Inflammatory macrophage treated with lipopolysaccharide for 1 hour (primary cell): ENCODE results near the gene SCGB3A1.

Experiments
- DNase-seq, 2 donors: peaks; one replicate each; pipeline ENCODE4 v3.0.0-alpha.2; 2020 to 2022

The SCGB3A1 gene

DNA sequence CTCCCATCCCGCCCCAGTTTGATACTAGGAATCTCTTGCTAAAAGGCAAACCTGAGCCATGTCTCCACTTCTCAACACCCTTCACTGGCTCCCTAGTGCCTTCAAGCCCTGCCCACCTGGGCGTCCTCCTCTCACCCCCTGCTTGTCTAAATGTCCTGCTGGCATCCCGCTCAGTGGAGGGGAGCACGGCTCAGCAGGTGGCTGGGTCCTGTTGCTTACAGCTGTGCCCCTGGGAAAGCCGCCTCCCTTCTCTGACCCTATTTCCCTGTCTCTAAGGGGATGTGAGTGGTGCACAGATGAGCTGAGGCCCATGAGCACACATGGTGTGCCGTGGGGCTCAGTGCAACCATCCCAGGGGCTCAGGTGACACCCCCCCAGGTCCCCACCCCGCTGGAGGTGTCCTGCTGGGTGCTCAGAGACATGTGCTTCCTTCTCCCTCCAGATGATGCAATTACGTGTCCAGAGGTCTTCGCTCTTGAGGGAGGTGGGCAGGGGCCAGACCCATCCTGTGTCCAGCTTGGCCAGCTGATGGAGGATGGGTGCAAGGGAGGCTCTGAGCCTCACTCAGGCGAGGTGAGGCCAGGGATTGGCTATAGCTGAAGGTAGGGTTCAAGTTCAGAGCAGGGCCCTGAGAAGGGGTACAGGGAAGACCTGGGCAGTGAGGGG, 34.0 kb upstream of the SCGB3A1 start:
- DNase-seq = no peak

DNA sequence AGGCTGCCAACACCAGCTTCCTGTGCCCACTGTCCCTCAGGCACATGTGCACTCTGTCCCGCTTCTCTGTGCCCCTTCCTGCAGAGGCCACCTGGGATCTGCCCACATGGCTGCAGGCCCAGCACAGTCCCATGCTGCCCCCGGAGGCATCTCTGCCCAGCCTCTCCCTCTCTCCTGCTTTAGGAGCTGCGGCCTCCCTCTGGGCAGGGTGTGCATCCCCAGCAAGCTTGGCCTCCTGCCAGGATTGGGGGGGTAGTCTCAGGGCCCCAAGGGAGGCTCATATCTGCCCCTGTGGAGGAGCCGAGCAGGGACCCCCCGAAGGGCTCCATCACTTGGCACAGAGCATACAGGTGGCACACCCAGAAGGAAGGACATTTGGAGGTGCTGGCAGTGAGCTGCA, 33.3 kb upstream of the SCGB3A1 start:
- DNase-seq = no peak

DNA sequence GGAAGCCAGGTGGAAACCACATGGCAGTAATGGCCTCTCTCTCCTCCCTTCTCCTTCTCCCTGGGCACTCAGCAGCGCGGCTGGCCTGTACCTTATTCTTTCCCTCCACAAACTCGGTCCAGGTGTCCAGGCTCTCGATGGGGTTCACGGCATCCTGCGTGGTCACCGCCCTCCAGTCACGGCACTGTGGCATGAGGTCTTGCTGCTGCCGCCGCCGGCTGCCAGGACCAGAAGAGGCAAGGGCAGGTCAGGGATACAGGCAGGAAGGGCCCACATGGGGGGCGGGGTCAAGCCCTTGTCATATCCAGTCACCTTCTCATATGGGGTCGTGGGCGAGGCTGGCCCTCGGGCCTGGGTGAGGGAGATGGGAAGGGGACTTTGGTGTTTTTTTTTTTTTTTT, 32.5 kb upstream of the SCGB3A1 start:
- no peak for DNase-seq

DNA sequence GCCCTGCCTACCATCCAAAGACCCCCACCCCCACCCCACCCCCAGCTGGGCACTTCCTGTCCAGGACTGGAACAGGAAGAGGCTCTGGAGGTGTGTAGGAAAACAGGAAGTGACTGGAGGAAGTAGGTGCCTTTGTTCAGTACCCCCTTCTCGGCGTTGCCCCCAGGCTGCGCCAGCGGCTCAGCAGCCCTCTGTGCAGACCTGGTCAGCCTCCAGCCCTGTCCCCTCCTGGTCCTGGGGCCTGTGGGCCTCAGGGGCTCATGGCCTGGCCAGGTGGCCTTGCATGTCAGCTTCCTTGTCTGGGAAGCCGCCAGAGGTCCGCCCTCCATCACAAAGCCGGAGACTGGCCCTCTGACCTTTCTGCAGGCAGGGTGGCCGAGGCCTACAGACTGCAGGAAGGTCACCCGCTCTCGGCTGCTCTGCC, 32.1 kb upstream of the SCGB3A1 start:
- no peak for DNase-seq

DNA sequence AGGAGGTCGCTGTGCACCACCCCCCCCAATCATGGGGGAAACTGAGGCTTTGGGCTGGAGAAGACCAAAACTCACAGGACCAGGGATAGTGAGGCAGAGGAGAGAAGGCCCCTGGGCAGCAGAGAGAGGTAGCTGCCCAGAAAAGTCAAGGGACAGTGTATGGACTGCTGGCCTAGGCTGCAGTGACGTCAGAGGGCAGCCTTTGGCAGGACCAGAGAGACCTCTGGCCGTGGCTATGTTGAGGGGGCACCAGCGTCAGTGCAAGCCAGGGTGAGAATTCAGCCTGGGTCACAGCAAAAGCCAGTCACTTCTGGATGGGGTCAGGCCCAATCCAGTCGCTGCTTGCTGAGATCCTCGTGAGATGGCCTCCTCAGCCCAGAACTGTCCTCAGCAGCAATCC, 31.6 kb upstream of the SCGB3A1 start:
- DNase-seq = no peak

DNA sequence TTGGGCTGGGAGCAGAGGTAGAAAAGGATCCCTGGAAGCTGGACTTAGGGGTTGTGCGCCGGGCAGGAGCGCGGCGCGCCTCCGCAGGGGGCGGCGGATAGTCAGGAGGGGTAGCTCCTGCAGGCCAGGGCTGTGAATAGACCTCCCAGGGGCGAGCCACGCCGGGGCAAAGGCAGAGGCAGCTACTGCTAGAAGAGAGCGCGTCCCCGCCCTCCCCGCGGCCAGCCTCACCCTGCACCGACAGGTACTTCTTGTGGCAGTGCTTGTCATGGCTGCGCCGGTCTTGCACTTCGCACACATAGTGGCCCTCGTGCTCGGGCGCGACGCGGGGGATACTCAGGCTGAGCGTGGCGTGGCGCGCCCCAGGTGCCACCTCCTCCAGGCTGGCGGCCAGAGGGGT, 30.0 kb upstream of the SCGB3A1 start:
- DNase-seq = no peak

DNA sequence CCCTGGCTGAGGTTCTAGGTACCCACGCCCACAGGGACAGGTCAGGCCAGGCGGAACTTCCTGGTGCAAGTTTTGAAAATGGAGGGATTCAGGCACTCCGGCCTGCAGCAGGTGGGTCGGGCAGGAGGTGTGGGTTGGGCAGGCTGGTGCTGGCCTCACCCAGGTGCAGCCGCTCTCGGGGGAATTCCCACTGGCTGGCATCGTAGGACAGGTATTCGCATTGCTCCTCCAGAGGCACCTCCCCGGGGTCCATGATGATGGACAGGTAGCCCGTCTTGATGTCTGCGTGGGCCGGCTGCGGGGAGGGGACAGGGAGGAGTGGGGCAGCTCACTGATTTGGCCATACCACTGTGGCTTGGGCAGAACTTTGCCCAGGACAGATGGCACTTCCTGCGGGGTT, 28.7 kb upstream of the SCGB3A1 start:
- no peak for DNase-seq

DNA sequence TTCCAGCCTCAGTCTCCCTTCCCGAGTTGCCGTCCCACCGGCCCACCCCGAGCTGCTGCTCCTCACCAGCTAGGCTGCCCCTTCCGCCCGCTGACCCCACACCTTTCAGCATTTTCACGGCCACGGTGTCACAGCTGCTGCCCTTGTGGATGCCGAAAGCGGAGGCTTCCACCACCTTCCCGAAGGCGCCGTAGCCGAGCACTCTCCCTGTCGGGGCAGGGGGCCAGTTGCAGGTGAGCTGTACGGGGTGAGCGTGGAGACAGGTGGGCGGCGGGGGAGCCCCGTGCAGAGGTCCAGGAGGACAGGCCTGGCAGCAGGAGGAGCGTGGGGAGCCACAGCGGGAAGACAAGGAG, 28.2 kb upstream of the SCGB3A1 start:
- DNase-seq = no peak

DNA sequence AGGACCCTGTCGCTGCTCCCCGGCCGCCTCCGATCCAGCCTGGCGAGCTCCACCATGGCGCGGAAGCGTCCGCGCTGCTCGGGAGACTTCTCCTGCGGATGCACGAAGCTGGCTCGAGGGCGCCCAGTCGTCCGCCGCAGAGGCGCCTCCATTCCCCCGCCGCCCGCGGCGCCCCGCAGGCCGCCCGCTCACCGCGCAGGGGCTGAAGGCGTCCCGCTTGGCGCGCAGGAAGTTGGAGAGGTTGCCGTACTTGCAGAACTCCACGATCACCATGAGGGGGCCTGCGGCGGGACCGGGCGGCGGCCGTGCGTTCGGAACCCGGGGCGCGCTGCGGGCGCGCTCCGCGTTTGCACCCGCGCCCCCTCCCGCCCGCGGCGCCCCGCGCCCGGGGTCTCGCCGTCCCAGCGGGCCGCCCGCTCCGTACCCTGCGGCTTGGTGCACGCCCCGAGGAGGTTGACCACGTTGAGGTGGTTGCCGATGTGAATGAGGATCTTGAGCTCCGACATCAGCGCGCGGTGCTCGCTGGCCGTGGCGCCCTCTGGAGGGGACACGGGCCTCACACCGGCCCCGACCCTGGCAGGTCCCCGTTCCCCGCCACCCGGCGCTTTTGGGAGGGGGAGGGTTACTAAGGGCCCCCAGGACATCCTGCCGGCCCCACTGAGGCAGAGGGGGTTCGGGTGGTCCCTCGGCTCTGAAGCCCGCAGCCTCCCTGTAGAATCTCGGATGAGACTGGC, 27.7 kb upstream of the SCGB3A1 start:
- no peak for DNase-seq

DNA sequence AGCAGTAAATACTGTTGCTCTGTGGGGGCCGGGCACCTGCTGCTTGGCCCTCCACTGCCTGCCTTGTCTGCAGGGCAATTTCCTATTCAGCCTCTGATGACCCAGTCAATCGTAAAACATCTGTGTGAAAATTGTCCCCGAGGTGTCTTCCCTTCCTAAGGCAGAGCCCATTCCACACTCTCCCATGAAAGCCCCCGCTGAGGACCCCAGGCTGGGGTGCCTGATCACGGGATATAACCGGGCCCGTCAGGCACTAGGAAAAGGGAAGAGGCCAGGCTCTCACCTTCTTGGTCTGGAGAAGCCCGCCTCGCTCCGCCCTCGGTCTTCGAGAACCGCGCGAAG, 27.2 kb upstream of the SCGB3A1 start:
- no peak for DNase-seq

DNA sequence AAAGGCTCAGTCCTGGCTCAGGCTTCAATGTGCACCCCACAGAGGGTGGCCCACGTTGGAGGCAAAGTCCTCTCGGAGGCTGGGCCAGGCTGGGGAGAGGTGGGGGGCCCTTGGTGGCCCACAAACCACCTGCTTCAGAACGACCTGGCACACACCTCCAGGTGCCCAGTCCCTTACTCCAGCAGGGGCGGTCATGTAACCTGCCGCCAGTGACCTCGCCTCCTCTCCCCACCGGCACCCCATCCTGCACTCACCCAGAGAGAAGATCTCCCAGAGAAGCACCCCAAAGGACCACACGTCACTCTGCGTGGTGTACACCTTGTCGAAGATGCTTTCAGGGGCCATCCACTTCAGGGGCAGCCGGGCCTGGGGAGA, 22.5 kb upstream of the SCGB3A1 start:
- no peak for DNase-seq

DNA sequence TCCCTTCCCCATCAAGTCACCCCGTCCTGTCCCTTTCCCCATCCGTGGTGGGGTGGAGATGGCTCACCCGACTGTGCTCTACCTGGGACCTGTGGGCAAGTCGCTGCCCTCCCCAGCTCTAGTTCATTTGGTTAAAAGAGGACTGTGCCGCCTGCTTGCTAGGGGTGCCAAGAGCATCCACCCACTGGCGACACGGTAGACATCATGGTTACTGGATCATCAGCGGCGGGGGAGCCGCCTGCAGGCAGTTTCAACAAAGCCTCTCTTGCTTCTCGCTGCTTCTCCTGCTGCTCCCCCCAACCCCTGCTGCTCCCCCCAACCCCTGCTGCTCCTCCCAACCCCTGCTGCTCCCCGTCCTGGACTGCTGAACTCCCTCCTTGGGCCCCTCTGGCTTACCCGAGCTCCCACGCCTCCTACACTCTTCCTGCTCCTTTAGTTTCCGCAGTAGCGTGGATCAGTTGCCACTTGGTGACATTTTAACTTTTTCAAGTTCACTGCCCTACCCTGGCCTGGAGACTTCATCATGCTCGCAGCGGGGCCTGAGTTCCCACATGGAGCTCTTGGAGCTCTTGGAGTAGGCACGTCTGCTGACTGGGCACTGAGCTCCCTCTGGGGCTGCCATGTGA, 22.0 kb upstream of the SCGB3A1 start:
- no peak for DNase-seq

DNA sequence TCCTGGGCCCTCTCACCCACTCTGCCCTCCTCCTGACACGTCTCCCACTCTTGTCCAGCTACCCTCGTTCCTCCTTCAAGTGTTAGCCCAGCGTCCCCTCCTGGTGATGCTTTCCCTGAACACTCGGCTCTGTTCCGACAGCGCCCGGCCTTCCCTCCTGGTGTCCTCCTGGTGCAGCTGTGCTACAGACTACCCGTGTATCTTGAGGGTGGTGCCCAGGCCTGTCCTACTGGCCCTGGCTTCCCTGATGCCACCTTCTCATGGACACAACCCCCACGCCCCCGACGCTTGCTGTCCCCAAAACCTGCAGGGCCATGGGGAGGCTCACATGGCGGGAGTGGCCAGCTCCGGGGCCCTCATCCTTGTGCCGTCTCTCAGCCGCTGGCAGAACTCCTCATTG, 21.4 kb upstream of the SCGB3A1 start:
- DNase-seq = no peak

DNA sequence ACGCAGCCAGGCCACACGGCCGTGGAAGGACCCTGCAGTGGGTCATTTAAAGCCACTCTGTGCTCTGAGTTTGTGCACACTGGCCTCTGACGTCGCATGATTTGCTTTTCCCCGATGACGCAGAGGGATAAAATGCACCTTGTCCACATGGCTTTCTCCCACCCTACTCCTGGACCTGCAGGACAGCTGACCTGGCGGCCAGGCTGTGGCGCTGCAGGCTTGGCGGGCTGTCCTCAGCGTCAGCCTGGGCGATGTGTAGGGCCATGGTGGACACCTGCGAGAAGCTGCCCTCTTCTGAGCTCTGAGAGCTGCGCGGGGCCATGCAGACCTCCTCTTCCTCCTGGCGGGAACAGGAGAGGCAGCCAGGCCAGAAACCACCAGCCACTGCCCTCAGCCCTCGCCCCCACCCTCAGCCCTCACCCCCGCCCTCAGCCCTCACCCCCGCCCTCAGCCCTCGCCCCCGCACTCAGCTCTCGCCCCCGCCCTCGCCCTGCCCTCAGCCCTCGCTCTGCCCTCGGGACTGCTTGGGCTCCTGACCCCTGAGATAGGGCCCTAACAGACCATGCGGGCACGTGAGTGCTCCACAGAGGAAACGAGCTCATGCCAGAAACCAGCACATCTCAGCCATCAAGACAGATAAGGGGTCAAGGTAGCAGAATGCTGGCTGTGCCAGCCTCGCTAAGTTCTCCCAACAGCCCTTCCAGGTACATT, 20.0 kb upstream of the SCGB3A1 start:
- DNase-seq = no peak

DNA sequence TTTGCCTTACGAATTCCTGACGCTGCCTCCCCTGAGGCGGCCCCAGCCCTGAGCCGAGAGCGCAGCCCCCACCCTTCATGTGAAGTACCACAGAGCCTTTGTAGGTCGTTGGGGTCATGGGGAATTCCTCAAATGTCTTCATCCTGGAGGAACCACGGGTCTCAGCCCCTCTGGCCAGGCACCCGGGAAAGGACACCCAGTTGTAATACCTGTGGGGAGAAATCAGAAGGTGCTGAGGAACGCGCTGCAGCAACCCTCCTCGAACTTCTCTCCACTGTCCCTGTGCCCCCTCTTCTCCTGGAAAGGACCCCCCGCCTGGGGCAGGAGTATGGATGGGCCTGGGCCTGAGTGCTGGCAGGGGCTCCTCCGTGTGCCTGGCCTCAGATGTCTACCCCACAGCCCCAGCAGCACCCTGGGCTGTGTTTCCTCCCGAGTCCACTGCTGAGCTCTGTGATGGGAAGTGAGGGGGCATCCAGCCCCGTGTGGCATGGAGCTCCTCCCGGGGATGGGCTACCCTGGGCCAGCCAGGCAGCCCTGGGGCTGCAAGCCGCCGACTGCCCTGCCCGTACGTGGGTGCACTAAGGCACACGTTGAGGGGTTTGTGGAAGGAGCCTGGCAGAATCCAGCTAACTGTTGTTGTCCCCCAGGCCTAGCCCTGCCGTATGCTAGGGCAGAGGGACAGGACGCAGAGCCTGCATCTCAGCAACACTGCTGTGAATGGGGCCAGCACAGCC, 18.7 kb upstream of the SCGB3A1 start:
- no peak for DNase-seq

DNA sequence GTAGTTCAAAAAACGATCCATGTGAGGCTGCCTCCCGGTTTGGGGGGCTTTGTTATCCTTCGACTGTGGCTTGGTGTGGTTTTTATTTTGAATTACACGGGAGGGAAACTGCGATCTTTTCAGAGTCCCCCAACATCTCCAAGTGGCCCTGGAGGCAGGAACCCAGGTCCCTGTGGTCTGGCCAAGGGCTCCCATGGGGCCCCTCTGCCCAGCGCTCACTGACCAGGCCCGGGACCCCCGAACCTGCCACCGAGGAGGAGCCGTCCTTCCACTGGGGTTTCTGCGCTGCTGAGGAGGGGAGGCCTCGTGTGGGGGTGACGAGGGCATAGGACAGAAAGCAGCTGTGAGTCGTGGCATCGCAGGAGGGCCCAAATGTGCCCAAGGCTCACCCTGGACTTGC, 18.1 kb upstream of the SCGB3A1 start:
- DNase-seq = no peak

DNA sequence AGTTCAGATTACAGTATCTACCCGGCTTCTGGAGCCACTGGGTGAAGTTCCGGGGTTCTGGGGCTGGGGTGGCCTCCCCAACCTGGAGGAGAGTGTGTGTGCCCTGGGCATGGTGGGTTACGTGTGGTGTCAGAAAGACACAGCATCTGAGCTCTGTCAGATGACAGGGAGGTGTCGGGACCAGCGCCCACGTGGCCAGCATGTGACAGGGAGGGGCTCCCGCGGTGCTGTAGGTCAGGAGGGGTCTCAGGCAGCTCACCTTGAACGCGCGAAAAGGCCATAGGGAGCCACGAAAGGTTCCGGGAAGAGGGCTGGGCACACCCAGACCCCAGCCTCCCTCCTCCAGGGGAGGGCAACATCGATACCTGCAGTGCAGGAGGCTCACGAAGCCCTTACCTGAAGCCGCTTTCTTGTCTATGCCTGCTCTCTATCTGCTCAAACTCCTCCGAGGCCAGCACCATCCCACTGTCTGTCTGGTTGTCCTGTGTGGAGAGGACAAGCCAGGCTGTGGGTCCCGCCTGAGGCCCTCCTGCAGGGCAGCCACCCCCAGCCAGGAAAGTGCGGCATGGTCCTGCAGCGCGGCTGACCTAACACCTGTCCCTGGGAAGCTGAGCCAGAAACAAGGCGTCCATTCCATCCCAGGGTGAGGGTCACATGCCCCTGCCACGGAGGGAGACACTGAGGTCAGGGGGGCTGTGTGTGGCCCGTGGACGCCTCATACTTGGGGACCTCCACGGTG, 17.4 kb upstream of the SCGB3A1 start:
- no peak for DNase-seq

DNA sequence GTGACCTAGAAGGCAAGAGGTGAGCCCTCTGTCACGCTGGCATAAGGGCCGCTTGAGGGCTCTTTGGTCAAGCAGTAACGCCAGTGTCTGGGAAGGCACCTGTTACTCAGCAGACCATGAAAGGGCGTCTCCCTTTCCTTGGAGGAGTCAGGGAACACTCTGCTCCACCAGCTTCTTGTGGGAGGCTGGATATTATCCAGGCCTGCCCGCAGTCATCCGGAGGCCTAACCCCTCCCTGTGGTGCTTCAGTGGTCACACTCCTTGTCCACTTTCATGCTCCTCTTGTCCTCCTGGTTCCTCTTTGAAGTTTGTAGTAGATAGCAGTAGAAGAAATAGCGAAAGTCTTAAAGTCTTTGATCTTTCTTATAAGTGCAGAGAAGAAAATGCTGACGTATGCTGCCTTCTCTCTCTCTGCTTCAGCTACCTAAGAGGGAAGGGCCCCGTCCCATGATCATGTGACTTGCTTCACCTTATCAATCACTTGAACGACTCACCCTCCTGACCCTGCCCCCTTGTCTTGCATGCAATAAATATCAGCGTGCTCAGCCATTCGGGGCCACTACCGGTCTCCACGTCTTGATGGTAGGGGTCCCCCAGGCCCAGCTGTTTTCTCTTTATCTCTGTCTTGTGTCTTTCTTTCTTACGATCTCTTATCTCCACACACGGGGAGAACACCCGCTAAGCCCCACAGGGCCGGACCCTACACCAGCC, 16.7 kb upstream of the SCGB3A1 start:
- DNase-seq = no peak

DNA sequence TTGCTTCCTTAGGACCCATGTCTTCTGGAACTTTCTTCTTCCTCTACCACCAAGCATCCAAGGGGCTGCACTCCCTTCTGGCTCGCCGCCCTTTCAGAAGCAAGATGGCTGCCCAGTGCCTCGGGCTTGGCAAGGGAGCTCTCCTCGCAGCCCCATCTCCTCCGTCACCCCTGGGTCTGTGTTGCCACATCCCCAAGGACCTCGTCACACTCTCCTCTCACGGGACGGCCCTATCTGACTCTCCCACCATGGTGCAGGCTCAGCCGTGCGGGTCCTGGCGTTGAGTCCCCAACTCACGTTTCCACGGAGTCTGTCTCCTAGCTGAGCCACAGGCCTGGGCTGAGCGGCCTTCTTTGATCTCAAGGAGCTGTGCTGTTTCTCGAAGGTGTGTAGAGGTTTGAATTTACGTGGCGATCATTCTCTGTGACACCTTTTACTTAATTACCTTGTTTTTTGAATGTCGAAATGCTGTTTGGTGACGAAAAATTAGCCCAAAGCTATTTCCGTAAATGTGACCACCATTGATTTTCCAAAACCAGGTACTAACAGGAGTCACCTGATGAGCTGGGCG, 15.0 kb upstream of the SCGB3A1 start:
- DNase-seq = no peak

DNA sequence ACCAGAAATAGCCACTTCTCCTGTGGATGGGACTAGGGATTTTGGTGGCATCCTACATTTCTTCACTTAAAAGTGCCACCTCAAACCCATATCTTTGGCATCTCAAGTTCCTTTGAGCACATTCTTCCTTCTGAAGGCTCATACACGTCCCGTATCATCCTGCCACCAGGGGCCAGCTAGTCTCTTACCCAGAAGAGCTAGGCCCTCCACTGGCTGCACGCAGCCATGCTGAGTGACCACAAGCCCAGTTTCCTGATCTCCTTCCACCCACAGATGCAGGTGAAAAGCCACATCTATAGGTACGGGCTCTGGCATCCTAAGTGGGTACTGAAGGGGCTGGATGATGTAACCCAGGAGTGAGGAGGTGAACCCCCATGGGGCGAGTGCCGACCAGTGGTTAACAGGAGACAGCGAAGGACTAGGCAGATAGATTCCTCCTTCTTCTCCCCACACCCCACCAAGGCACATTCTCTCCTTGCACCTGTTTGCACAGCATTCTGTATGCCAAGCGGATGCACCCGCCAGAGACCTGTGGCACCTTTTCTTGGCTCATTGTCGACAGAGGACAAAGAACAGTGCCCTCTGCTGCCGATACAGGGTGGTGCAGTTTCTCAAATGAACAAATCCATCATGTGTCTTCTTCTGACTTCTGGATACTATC, 14.4 kb upstream of the SCGB3A1 start:
- peak; percentile 21 to 71 for DNase-seq

DNA sequence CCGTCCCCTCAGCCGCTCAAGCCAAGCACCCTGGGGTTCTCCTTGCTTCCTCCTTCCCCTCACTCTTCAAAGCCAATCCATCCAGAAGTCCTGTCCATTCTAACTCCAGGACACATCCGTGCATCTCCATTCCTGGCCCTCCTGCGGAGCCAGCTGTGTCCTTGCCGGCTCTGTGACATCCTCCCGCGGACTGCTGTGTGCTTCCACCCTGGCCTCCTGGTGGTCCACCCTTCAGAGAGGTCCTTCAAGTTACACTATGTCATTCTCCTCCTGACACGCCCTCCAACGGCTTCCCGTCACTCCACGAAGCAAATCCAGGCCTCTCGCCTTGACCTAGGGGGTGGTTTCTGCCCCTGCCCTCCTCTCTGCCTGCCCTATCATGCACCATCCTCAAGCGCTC, 13.0 kb upstream of the SCGB3A1 start:
- DNase-seq = no peak
